ENCODE measurements around the gene SYT9. TPM values are rescaled to one million over a fixed set of nuclear protein-coding genes. Genes with fewer than 3 reads are reported as not detected.

The SYT9 gene, protein sequence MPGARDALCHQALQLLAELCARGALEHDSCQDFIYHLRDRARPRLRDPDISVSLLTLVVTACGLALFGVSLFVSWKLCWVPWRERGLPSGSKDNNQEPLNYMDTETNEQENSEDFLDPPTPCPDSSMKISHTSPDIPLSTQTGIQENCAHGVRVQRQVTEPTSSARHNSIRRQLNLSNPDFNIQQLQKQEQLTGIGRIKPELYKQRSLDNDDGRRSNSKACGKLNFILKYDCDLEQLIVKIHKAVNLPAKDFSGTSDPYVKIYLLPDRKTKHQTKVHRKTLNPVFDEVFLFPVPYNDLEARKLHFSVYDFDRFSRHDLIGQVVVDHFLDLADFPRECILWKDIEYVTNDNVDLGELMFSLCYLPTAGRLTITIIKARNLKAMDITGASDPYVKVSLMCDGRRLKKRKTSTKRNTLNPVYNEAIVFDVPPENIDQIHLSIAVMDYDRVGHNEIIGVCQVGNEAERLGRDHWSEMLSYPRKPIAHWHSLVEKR
- not detected in 2 replicates for total RNA-seq

DNA sequence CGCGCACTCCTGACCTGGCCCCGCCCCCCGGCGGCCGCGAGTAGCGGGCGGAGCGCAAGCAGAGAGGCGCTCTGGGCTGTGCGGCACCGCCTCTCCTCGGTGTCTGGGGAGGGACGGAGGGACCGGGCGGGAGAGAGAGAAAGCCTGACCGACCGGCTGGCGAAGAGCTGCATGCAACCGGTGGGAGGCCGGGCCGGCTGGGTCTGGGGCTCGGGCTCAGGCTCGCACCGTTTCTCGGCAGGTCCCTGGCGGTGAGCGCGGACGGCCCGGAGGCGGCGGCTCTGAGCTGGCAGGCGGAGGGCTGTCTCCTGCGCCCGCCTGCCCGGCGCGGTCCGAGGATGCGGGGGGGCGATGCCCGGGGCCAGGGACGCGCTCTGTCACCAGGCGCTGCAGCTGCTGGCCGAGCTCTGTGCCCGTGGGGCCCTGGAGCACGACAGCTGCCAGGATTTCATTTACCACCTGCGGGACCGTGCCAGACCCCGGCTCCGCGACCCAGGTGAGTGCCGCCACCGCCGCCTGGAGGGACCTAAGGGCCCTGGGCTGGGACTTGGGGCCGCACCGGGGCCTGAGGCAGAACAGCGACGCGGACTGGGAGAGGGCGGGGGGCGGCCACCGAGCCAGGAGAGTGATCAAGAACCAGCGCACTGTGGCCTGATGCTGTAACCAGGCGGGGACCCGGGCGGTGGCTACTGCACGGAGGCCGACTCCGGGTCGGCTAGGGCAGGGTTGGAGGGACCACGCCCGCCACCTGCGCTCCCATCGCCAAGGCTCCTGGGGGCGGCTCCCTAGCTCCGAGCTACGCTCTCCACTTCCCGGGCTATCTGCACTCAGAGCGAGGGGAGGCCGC is at the start of gene SYT9:
TSS of gene SYT9 (plus strand) at position 69 of the 847 bp plus-strand sequence. CDS start at position 352, 283 bp downstream.
- DNase-seq (ENCODE audit: low read depth), result no peak

DNA sequence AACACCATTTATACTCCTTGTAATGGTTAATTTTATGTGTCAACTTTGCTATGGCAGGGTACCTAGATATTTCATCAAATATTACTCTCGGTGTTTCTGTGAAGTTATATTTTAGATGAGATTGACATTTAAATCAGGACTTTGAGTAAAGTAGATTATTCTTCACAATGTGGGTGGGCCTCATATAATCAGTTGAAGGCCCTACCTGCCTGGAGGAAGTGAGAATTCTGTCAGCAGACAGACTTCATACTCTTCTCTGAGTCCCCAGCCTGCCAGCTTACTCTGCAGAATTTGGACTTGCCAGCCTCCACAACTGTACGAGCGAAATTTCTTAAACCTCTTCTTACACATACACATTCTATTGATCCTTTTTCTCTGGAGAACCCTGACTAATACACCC is 49.3 kb upstream of the SYT9 start:
- no peak for DNase-seq (ENCODE audit: low read depth)

DNA sequence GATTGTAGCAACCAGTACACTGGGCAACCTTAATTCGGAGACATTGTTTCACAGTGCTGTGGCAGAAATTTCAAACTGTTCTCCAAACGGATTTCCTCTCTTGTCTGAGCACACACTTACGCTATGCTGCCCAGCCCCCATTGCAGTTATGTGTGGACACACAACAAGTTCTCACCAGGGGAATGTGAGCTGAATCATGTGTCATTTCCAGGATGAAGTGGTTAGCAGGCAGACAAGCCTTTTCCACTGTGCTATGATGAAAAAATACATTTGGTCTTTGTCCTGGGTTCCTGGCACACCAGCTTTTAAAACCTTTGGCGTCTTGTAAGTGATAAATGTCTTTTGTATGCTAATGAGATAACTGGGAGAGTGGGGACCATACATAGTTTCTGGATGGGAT is 46.9 kb upstream of the SYT9 start:
- peak; percentile 73 for DNase-seq (ENCODE audit: low read depth)

DNA sequence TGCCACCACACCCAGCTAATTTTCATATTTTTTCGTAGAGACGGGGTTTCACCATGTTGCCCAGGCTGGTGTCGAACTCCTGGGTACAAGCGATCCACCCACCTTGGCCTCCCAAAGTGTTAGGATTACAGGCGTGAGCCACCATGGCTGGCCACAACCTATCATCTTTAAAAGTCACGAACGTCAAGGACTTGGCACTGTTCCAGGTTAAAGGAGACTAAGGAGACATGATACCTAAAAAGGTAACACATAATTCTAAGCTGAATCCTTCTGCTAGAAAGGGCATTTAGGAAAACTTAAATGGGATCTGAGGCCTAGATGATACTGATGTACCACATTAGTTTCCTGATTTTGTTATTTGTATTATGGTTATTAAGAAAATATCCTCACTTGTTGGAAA is 43.3 kb upstream of the SYT9 start:
- DNase-seq (ENCODE audit: low read depth), result no peak

DNA sequence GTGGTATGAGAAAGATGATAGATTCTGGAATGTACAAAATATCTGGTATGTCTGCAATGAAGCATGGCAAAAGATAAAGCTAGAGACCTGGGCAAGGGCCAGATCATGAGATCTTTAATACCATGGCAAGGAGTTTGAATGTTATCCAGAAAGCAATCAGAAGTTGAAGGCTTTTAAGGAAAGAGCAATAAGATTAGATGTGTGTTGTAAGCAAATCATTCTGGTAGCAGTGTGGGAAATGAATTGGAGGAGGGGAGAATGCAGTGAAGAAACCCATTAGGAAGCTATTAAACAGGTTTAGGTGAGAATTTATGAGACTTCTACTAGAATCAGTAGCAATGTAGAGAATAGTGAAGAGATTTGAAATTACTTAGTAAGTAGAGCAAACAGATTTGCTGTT is 32.2 kb upstream of the SYT9 start:
- DNase-seq (ENCODE audit: low read depth), result no peak

DNA sequence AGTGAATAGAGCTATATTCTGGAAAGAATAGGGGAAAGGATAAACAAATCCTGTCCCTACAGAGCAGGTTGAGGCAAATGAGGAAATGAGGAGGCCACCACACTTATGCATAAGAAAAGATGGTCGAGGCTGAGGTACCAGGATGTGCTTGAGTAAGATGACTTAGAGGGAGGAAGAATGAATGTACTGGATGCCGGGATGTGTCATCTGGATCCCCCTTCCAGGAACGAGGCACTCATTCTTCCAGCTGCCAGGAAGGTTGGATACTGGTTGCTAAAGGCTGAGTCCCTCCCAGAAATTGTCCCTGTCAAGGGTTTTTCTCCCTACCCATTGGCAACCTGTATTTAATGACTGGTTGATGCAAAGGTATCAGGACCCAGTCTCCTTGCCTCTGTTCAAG is 31.1 kb upstream of the SYT9 start:
- DNase-seq (ENCODE audit: low read depth), result no peak

DNA sequence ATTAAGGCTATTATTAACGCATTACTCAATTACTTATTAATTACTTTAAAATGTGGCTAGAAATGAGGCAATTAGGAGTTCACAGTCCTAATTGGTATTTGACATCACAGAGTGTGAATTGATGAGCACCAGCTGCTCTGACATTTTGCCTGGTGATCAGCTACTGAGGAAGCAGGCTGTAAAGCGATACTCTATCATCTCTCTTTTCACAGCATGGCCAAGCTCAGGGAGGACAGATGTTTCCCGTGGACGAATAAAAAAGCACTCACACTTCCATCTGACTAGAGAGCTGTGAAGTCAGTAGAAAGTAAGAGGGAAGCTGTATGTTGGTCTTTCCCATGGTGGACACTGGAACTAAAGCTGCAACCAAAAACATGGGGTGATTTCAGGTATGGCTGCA is 29.1 kb upstream of the SYT9 start:
- DNase-seq (ENCODE audit: low read depth), result no peak

DNA sequence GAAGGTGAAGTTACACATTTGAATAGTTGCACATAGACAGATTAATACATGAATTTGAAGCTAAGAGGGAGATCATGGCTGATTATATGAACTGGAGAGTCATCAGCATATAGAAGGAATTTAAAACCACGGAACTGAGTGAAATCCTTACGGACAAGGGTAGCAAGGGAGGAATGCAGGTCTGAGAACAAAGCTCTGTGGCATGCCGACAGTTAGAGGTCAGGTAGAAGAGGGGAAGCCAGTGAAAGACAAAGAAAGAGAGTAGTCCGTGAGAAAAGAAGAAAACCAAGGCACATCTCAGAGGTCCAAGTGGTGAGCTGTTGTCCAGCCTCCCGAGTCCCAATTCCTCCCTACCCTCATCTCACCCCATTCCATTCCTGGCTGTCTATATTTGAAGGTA is 11.8 kb upstream of the SYT9 start:
- no peak for DNase-seq (ENCODE audit: low read depth)

DNA sequence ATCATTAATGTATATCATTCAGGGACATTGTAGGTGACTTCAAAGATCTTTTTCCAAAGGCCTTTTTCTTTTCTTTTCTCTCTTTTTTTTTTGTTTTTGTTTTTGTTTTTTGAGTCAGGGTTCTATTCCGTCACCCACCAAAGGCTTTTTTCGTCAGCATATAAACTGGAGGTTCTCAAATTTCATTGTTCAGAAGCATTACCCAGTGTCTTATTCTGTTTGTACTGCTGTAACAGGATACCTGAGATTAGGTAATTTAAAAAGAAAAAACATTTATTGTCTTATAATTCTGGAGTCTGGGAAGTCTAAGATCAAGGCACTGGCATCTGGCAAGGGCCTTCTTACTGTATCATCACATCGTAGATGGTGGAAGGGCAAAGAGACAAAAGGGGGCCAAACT is 6.4 kb upstream of the SYT9 start:
- DNase-seq (ENCODE audit: low read depth), result no peak

DNA sequence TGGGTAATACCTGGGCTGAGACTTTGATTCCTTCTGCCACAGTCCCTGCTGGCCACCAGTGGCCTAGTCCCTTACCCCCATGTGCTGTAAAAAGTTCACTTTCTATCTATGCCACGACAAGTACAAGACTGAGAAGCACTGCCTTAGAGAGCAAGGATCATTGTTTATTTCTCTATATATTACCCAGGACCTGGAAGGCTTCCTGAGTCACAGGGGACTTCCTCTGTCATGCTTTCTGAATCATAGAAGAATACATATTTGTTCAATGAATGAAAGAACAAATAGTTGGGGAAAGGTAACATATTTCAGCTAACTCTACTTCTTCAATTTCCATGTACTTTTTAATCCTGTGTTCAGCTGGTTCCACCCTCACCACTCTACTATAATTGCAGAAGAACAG is 5.5 kb upstream of the SYT9 start:
- no peak for DNase-seq (ENCODE audit: low read depth)

DNA sequence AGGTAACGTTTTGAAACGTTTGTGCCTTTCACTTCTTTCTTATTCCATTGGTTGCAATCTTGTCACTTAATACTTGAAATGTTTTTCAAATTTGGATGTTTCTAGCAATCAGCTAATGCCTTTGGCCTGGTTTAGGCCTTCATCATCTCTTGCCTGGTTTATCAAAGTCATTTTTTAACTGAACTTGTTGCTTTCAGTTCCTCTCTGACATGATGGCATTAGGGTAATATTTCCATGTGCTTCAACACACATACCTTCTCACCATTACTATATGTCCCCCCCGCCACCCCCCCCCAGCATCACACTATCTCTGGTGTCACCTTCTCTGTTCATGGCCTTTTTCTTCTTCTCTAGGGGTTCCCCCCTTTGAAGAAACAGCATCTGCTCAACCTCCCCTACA is 1.5 kb upstream of the SYT9 start:
- DNase-seq (ENCODE audit: low read depth), result no peak

DNA sequence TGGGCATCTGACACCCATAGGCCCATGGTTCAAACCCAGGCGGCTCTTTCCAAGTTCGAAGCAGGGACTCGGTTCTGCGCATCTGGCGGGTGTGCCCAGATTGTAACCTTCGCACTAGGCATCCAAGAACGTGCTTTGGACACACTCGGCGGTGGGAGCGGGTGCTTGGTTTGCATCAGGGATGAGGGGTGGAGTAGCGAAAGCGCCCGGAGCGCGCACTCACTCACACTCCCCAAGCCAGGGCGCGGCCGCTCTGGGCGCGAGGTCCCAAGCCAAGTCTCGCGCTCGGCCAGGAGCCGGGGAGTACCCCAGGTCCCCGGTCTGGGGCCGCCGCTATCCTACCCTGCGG is 243 bp upstream of the SYT9 start:
- DNase-seq (ENCODE audit: low read depth), result no peak

DNA sequence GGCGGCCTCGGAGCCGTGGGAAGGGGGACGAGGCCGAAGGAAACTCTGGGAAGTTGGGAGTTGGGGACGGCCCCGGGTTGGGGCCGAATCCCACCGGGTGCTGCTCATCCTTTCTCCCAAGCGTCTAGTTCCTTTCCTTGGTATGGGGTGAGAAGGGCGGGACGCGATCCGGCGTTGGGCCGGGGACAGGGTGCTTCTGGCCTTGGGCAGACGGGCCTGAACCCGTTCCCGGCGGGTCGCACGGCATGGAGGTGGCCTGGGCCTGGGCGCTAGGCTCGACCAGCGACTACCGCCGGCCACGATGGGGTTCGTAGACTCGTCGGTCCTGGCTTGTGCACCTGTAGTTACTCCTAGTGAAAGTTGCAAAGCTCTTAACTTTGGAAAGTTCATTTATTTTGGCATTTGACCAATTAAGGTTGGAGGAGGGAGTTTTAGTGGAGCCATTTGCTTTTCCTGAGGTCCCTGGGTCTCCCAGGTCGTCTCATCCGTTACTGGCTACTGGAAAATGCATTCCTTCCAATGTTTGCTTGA is 1.0 kb downstream of the SYT9 start:
- DNase-seq (ENCODE audit: low read depth), result no peak

DNA sequence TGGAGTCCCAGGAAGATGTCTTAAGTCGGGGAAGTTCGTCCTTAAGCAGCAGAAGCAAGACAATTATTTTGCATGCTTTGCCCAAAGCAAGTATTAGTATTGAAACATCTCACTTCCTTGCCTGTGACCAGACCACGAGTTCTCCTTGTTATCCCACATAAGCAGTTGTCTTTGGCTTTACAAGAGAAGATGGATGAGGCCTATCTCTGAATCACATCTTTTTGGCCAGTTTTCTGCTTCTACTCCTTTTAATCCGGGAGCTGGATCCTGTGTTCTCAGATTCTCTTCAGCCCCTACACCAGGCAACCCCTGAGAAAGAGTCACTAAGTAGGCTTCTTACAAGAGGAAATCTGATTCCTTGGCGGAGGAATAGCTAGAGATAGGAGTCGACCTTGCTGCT is 2.1 kb downstream of the SYT9 start:
- DNase-seq (ENCODE audit: low read depth), result no peak

DNA sequence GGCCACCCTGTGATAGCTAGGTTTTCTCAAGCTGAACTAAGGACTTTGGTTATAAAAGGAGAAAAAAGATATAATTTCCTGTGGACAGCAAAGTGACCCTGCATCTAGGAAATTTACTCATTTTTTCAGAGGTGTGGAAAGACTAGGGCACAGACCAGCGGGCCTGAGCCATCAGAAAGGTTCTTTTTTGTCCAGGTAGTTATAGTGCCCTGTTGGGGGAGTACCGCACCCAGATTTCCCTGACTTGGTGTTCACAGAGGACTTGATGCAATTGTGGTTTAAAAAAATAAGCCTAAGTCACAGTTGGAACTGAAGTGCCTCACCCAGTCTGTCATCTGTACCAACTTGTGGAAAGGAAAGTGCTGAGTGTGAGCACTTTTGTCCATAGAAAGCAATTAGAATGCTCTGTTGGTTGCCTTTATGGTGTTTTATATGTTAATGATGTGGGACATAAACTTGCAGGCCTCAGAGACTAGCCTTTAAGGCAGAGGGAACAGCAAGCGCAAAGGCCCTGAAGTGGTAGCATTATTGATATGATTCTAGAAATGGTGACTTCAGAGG is 3.1 kb downstream of the SYT9 start:
- no peak for DNase-seq (ENCODE audit: low read depth)

DNA sequence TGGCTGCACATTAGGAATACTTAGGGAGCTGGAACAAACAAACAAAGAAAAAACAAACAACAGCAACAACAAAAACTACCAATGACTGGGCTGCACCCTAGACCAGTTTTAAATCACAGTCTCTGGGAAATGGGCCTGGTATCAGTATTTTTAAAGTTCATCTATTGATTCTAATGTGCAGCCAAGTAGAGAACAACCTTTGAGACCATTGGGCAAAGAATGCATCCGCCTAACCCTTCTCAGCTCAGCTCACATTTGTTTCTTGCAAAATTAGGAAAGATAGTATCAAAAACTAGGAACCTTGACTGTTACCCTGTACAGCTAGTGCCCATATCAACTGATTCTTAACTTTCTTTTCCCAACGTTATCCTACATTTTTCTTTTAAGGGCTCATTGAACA is 5.2 kb downstream of the SYT9 start:
- DNase-seq (ENCODE audit: low read depth), result no peak

DNA sequence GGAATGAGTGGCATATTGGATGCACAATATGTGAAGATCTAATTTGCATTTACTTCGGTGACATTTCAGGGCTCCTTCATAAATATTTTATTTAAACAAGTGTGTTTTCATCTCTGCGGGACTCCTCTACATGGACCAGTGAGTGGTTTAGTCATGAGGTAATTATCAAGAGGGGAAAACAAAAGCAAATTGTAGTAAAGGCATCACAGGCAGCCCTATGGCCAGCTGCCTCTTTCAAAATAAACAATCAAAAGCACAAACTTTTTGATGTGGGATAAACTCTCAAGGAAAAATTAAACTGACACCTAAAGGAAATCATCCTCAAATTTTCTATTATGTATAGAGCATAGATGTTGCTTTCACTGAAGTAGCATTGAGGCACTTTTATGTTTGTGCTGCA is 6.0 kb downstream of the SYT9 start:
- DNase-seq (ENCODE audit: low read depth), result no peak

DNA sequence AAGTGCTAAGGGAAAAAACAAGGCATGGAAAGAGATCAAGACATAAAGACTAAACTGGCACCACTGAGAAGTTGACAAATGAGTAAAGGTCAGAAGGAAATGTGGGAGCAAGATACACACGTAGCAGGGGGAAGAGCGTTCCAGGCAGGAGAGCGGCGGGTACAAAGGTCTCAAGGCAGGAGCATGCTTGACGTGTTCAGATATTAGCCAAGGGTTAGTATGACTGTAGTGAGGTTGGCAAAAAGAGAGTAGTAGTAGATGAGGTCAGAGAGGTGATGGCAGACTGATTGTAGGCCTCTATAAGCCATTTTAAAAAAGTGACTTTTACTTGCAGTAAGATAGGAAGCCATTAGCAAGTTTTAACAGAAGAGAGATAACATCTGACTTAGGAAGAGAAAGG is 9.9 kb downstream of the SYT9 start:
- no peak for DNase-seq (ENCODE audit: low read depth)

DNA sequence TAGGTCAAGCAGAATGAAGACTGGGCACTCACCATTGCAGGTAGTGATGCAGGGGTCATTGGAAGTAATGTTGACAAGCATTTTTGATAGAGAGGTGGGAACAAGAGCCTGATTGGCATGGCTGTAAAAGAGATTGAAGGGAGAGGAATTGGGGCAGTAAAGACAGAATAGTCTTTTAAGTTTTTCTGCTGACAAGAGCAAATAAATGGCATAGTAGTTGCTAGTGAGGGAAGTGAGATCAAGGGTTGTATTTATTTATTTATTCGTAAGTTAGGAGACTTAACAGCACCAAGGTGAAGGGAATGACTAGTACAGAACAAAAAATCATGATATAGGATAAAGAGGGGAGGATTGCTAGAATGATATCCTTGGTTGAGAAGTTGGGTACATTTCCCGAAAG is 11.0 kb downstream of the SYT9 start:
- DNase-seq (ENCODE audit: low read depth), result no peak

DNA sequence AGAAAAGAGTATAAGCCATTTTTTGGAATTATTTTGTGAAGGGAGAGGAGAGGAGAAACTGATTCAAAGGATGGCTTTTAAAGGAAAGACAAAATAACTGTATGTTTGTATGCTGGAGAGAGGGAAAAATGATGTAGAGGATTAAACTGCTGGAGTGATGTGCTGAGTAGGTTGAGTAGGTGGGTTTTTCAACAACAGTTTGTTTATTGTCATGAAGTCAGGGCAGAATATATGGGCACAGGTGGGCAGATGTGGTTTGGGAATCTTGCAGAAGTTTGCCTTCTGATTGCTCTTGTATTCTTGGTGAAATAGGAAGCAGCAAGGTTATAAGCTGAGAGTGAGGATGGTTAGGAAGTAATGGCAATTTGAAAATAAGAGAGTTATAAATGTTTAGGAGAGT is 12.1 kb downstream of the SYT9 start:
- no peak for DNase-seq (ENCODE audit: low read depth)

DNA sequence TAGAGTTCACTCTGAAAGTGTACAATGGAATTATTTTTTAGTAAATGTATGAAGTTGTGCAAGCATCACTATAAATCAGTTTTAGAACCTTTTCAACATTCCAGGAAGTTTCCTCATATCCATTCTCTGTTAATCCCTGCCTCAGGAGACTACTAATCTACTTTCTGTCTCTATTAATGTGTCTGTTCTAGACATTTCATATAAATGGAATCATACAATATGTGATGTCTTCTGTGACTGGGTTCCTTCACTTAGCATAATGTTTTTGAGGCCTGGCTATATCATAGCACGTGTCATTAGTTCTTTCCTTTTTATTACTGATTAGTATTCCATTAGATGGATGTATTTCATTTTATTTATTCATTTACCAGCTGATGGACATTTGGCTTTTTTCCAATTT is 17.1 kb downstream of the SYT9 start:
- no peak for DNase-seq (ENCODE audit: low read depth)

DNA sequence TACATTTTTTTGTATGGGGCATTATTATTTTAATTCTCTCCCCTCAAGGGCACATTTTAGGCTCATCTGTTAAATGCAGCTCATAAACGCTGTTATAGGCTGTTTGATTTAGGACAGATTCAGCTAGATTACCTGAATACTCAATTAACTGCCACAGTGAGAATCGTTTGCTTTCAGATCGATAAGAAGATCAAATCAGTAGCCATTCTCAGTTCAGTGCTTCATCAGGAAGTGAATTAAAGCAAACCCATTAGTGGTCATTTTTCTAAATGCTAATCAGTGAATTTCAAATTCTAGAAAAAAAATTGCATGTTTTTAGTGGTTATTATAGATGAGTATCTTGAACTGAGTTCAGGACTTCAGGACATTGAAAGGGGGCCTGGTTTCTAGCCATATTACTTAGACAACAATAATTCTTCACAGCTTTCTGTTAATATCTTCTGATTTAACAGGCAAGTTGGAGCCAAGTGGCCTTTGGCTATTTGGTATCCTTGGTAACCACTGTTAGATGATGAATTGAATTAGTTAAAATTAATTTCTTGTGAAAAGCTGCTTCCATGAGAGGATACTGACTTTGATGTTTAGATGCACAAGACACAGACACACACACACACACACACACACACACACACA is 18.6 kb downstream of the SYT9 start:
- no peak for DNase-seq (ENCODE audit: low read depth)
